Endothelial cell of umbilical vein (primary cell): ENCODE results near the gene TENT5C. TPM values are rescaled to one million over a fixed set of nuclear protein-coding genes. Genes with fewer than 3 reads are reported as not detected.

Experiments used
- BruUV-seq: library from RNA; stranded (reverse); fragments of 400-500 nt; replicated peaks from 2 replicates; lab custom pipeline; 2021; lab: Mats Ljungman, UMichigan
- CTCF ChIA-PET: fragments of 300-600, 350-600 bp; sonication (Branson Sonifier 250); formaldehyde crosslinking; loops from one replicate; lab custom pipeline; 2021; ENCODE audit warnings: antibody characterized with exemption, inconsistent platforms; lab: Charles Lee
- POLR2A ChIA-PET: fragments of 300-600, 350-600 bp; sonication (Branson Sonifier 250); formaldehyde crosslinking; loops from one replicate; lab custom pipeline; 2021; ENCODE audit warnings: antibody characterized with exemption, inconsistent platforms; lab: Charles Lee
- DNase-seq: peaks from one replicate; pipeline ENCODE4 v3.0.0-alpha.2; 2011; ENCODE audit warnings: low read depth, low spot score
- FAIRE-seq: peaks from 2 replicates; lab custom pipeline; 2011; peaks lifted over from hg19 to GRCh38; lab: Jason Lieb, UNC
- H2AFZ ChIP-seq: 2 replicates; pipeline ENCODE4 v1.6.0; 2012; ENCODE audit warnings: low read depth, low read length, control low read depth, inconsistent platforms
- H3K27ac ChIP-seq: 2 replicates; pipeline ENCODE4 v1.5.1; 2011; ENCODE audit warnings: low read depth, mild to moderate bottlenecking, control low read depth, low read length, moderate library complexity; ENCODE audit not compliant: insufficient read depth
- H3K27me3 ChIP-seq, 2 experiments: 2 replicates each; pipeline versions ENCODE4 v1.6.0 to v1.6.1; 2011; ENCODE audit warnings: low read length in 2 of 2, mixed read lengths in 1 of 2; ENCODE audit not compliant: control insufficient read depth in 2 of 2, insufficient read depth in 2 of 2
- H3K36me3 ChIP-seq, 2 experiments: 2 replicates in 1 of 2; 3 replicates in 1 of 2; pipeline ENCODE4 v1.5.1; 2011; ENCODE audit warnings: low read length in 2 of 2, mild to moderate bottlenecking in 1 of 2, moderate library complexity in 1 of 2; ENCODE audit not compliant: control insufficient read depth in 2 of 2, insufficient read depth in 2 of 2; ENCODE audit errors: extremely low read depth in 1 of 2
- H3K4me1 ChIP-seq: 3 replicates; pipeline ENCODE4 v1.5.1; 2011; ENCODE audit warnings: mild to moderate bottlenecking, low read length; ENCODE audit not compliant: control insufficient read depth, insufficient read depth; ENCODE audit errors: extremely low read depth
- H3K4me2 ChIP-seq: 2 replicates; pipeline ENCODE4 v1.6.1; 2011; ENCODE audit warnings: low read length, control low read depth, mixed read lengths; ENCODE audit not compliant: insufficient read depth
- H3K4me3 ChIP-seq, 3 experiments: fragments of 200-600 bp in 1 of 3; sonication (generic), shearing (Covaris generic) in 1 of 3; replicated peaks in 1 of 3; 2 replicates each; pipeline ENCODE4 v1.5.1; 2011 to 2016; ENCODE audit warnings: control low read depth in 3 of 3, low read length in 3 of 3, mild to moderate bottlenecking in 2 of 3, inconsistent platforms in 1 of 3, low read depth in 1 of 3, moderate library complexity in 1 of 3; ENCODE audit not compliant: insufficient read depth in 1 of 3
- H3K79me2 ChIP-seq: 2 replicates; pipeline ENCODE4 v1.6.0; 2012; ENCODE audit warnings: low read length, inconsistent platforms; ENCODE audit not compliant: control insufficient read depth, insufficient read depth
- H3K9ac ChIP-seq: replicated peaks from 2 replicates; pipeline ENCODE3; 2011; ENCODE audit warnings: low read length, control low read depth; ENCODE audit not compliant: insufficient read depth; ENCODE audit errors: extremely low read depth
- H3K9me1 ChIP-seq: replicated peaks from 3 replicates; pipeline ENCODE4 v1.6.0; 2011; ENCODE audit warnings: mild to moderate bottlenecking, low read length; ENCODE audit not compliant: control insufficient read depth, insufficient read depth; ENCODE audit errors: extremely low read depth
- H3K9me3 ChIP-seq: replicated peaks from 2 replicates; pipeline ENCODE4 v1.5.1; 2012; ENCODE audit warnings: low read length, inconsistent platforms; ENCODE audit not compliant: control insufficient read depth, insufficient read depth
- H4K20me1 ChIP-seq: replicated peaks from 2 replicates; pipeline ENCODE3; 2011; ENCODE audit warnings: mild to moderate bottlenecking, low read length; ENCODE audit not compliant: control insufficient read depth, insufficient read depth; ENCODE audit errors: extremely low read depth
- CTCF ChIP-seq, 2 donors: IDR thresholded peaks; 1 replicate in 1 of 2; 2 replicates in 1 of 2; pipeline ENCODE4 v1.5.1; 2011; ENCODE audit warnings: low read length in 2 of 2, mild to moderate bottlenecking in 2 of 2, moderate library complexity in 2 of 2, control low read depth in 1 of 2, inconsistent platforms in 1 of 2, low read depth in 1 of 2; ENCODE audit not compliant: insufficient read depth in 1 of 2; ENCODE audit errors: extremely low read depth in 1 of 2
- EZH2 ChIP-seq: IDR thresholded peaks from 2 replicates; pipeline ENCODE4 v1.6.1; 2012; ENCODE audit warnings: borderline replicate concordance, low read depth, mild to moderate bottlenecking, moderate library complexity, low read length, inconsistent platforms; ENCODE audit not compliant: severe bottlenecking
- FOS ChIP-seq: IDR thresholded peaks from 2 replicates; pipeline ENCODE4 v1.6.1; 2011; ENCODE audit warnings: mild to moderate bottlenecking, low read length, moderate library complexity, borderline replicate concordance; ENCODE audit not compliant: insufficient read depth
- GATA2 ChIP-seq: IDR thresholded peaks from 2 replicates; pipeline ENCODE4 v1.7.0; 2011; ENCODE audit warnings: low read depth, mild to moderate bottlenecking, moderate library complexity, mixed read lengths, low read length; ENCODE audit not compliant: insufficient read length, insufficient read depth
- JUN ChIP-seq: IDR thresholded peaks from 2 replicates; pipeline ENCODE4 v1.6.1; 2011; ENCODE audit warnings: borderline replicate concordance, low read depth; ENCODE audit not compliant: insufficient read length, insufficient read depth
- MYC ChIP-seq: IDR thresholded peaks from one replicate; pipeline ENCODE4 v1.6.1; 2011; ENCODE audit warnings: mild to moderate bottlenecking, low read depth, low read length
- POLR2A ChIP-seq: IDR thresholded peaks from 2 replicates; pipeline ENCODE4 v1.6.1; 2012; ENCODE audit warnings: low read depth, mild to moderate bottlenecking, control low read depth, low read length
- POLR2AphosphoS5 ChIP-seq: IDR thresholded peaks from 2 replicates; pipeline ENCODE4 v1.6.1; 2012; ENCODE audit warnings: low read depth, mild to moderate bottlenecking, control low read depth, low read length, moderate library complexity; ENCODE audit not compliant: insufficient read depth
- dilution Hi-C: fragments of 300-500 bp; cut with MboI; formaldehyde crosslinking; loops from one replicate; pipeline ENCODE4 v1.15.0; 2019; ENCODE audit warnings: low sequenced_read_pairs; ENCODE audit not compliant: extremely low pct_ligation_motif_present
- intact Hi-C: fragments of 100-400 bp; cut with micrococcal nuclease; formaldehyde crosslinking; loops from one replicate; pipeline ENCODE4 v1.10.0; 2022
- polyA plus RNA-seq, 4 experiments: library from polyadenylated mRNA; depleted of rRNA in 3 of 4; stranded (reverse) in 3 of 4; unstranded in 1 of 4; fragments of >200 nt; gene quantifications; 2 replicates each; pipeline versions ENCODE4 v1.2.1 to v1.2.3, GENCODE V29; 2011 to 2012; ENCODE audit warnings: missing spikeins in 1 of 4
- total RNA-seq: library from RNA; stranded (reverse); gene quantifications from 2 replicates; pipeline ENCODE4 v1.2.3, GENCODE V29; 2021
- TF ChIP-seq, protein P1 (sequence below): IDR thresholded peaks from 2 replicates; pipeline ENCODE4 v1.6.1; 2011; ENCODE audit not compliant: insufficient read depth, insufficient read length

The TENT5C gene
- total and polyA plus RNA-seq, 2 donors (not counting 3 experiments of a cell fraction or from before 2014, with no cell fraction given): 0.06 to 0.22 TPM

DNA sequence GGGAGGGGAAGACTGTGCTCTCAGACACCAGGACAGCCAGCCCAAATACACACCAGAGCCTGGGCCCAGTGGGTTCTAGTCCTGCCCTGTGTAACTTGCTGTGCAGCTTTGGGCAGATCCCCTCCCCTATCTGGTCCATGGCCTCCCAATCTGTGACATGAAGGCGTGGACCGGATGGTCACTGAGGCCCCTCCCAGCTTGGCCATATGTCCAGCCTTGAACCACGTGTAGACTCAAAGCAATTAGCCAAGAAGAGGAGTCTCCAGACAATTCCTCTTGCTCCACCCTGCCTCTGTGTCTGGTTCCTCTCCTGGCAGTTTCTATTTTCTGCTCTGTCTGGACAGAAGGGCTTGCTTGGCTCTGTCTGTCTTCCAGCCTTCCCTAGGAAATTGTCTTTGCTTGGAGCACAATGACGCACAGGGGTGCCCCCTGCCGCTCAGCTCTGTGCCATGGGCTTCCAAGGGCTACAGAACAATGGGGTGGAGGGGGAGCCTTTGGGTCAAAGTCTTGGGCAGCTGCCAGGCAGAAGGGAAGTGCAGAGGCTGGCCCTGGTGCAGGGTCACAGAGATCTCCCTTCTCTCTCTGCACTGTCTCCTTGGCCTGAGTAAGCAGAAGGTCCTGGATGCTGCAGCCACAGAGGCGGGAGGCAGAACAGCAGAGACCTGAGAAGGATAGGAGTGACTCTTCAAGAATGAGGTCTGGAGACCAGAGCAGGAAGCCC, 66.1 kb downstream of the TENT5C start:
- BruUV-seq: no TSS peak
- Histone ChIP-seq H3K4me3 (no peak overlapping the region), H3K4me2 (no peak overlapping the region), H3K79me2 (no peaks in the 10 kb centered on the region), H2AFZ (peak overlapping the region; percentile 70), H4K20me1 (no peaks in the 10 kb centered on the region), H3K9me3 (no peaks in the 10 kb centered on the region), H3K27me3 (no peaks in the 10 kb centered on the region), H3K36me3 (no peaks in the 10 kb centered on the region), H3K4me1 (peaks cover 14% of the 10 kb centered on the region), H3K9ac (no peak overlapping the region), H3K27ac (no peak overlapping the region), H3K9me1 (no peaks in the 10 kb centered on the region)
- CTCF ChIA-PET: interaction anchor here (0.9 to 3.4 kb wide), 9 partner anchors 9 to 137 kb away, joined by 3 to 37 read pairs (median 3); no protein-coding TSS in a partner anchor
- TF ChIP-seq FOS: no peak
- TF ChIP-seq CTCF (IDR thresholded peaks at IDR 0.05; ENCODE audit: extremely low read depth in 1 of 2, insufficient read depth in 1 of 2, low read depth in 1 of 2, low read length in 2 of 2): peak; percentile 44 to 50
- dilution Hi-C loops: no loop called here
- DNase-seq (peak; percentile 58), FAIRE-seq (peak; percentile 86)
- intact Hi-C loops: loop anchor here (1.0 to 10.0 kb wide), 6 partner anchors 17 to 607 kb away; partner anchors contain the start of genes TENT5C and TTF2
- POLR2A ChIA-PET: no interaction called here

DNA sequence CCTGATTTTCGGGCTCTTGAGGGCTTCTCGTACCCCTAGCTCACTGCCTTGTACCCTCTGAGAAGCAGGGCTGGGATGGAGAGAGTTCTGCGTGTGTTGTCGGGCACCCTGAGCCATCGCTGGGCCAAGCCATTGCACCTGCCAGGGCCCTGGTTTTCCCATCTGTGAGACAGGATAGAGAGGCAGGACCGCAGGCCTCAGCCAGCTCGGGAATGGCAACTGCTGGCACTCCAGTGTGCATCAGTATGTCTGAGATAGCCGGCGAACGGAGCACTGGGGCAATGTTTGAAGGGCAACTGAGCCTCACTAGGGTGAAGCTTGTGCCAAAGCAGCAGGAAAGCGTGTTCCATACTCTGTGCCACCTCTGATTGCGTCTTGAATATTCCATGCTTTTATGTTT, 66.9 kb downstream of the TENT5C start:
- no peaks in the 10 kb centered on the region for H3K9me1 ChIP-seq
- ChIA-PET CTCF (interaction anchor here (0.9 to 3.4 kb wide), 7 partner anchors 8 to 138 kb away, joined by 3 to 37 read pairs (median 3); no protein-coding TSS in a partner anchor), POLR2A (interaction anchor here (0.7 kb wide), 1 partner anchor 35 kb away, joined by 3 read pairs; no protein-coding TSS in a partner anchor)
- H3K27ac ChIP-seq: no peak overlapping the region
- H3K79me2 ChIP-seq: no peaks in the 10 kb centered on the region
- H3K4me2 ChIP-seq: no peak overlapping the region
- no peaks in the 10 kb centered on the region for H4K20me1 ChIP-seq
- FAIRE-seq: no peak
- peaks cover 14% of the 10 kb centered on the region for H3K4me1 ChIP-seq
- DNase-seq: no peak
- no peak overlapping the region for H2AFZ ChIP-seq
- H3K36me3 ChIP-seq: no peaks in the 10 kb centered on the region
- dilution Hi-C loops (no loop called here), intact Hi-C loops (loop anchor here (1.0 to 10.0 kb wide), 5 partner anchors 65 to 608 kb away; partner anchors contain the start of genes TENT5C and TTF2)
- H3K27me3 ChIP-seq: no peaks in the 10 kb centered on the region
- no TSS peak for BruUV-seq
- no peak overlapping the region for H3K9ac ChIP-seq
- H3K9me3 ChIP-seq: no peaks in the 10 kb centered on the region
- TF ChIP-seq FOS (no peak), CTCF (IDR thresholded peaks at IDR 0.05; ENCODE audit: extremely low read depth in 1 of 2, insufficient read depth in 1 of 2, low read depth in 1 of 2, low read length in 2 of 2) (no peak), POLR2AphosphoS5 (no peak), GATA2 (no peak), EZH2 (no peak), MYC (no peak), POLR2A (no peak), JUN (no peak)
- TF ChIP-seq, protein P1, sequence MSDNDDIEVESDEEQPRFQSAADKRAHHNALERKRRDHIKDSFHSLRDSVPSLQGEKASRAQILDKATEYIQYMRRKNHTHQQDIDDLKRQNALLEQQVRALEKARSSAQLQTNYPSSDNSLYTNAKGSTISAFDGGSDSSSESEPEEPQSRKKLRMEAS: no peak
- no peak overlapping the region for H3K4me3 ChIP-seq
